ENCODE results near the gene CALD1.

DNA sequence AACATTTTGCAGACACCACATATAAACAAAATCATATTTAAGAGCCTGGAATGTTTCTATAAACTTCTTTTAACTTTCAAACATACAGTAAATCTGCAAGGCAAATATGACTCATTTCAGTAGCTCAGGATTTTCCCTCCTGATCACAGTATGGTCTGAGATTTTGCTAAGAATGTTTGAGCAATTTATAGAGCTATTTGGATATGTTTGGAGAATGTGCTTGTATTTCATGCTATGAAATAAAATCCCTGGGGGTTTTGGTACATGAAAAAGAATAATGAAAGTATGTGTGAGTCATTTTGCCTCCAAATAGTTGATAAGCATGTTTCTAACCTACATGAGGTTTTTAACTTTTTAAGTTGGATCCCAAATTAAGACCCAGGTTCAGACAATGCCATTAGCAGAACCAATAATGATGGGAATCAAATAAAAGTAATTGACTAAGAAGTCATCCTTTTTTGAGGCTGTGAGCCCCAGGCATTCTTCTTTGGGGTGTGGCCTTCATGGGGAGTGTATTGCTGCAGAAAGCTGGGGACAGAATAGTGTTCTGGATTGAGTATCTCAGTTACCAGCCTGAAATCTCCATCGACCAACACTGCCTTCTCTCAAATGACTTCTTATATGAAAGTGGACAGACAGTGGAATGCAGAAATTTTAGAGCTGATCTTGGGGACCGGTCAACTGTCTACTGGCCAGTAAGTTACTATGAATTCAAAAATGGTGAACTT lies 140.8 kb downstream of the CALD1 start:
- TF ChIP-seq, protein P1, sequence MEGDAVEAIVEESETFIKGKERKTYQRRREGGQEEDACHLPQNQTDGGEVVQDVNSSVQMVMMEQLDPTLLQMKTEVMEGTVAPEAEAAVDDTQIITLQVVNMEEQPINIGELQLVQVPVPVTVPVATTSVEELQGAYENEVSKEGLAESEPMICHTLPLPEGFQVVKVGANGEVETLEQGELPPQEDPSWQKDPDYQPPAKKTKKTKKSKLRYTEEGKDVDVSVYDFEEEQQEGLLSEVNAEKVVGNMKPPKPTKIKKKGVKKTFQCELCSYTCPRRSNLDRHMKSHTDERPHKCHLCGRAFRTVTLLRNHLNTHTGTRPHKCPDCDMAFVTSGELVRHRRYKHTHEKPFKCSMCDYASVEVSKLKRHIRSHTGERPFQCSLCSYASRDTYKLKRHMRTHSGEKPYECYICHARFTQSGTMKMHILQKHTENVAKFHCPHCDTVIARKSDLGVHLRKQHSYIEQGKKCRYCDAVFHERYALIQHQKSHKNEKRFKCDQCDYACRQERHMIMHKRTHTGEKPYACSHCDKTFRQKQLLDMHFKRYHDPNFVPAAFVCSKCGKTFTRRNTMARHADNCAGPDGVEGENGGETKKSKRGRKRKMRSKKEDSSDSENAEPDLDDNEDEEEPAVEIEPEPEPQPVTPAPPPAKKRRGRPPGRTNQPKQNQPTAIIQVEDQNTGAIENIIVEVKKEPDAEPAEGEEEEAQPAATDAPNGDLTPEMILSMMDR (IDR thresholded peaks at IDR 0.05 in 8 of 11, conservative IDR thresholded peaks at IDR 0.05 in 3 of 11): no peak
- no peak for TF ChIP-seq POLR2A (IDR thresholded peaks at IDR 0.05)

All from spleen (tissue), 7 donors.